Neural cell (in vitro differentiated cells): ENCODE results near the gene HS6ST3. TPM values are rescaled to one million over a fixed set of nuclear protein-coding genes. Genes with fewer than 3 reads are reported as not detected.

Experiments used
- H2AFZ ChIP-seq: fragments of 200-600, 300-800 bp; sonication (generic), shearing (Covaris generic); 2 replicates; pipeline ENCODE4 v1.6.0; 2014; ENCODE audit warnings: low read depth, mild to moderate bottlenecking, antibody characterized with exemption, low read length, moderate library complexity
- H3F3A ChIP-seq: fragments of 200-600 bp; shearing (Covaris generic); 2 replicates; pipeline ENCODE4 v1.6.1; 2016; ENCODE audit warnings: mild to moderate bottlenecking, moderate library complexity, mixed read lengths, antibody characterized with exemption, low read length; ENCODE audit not compliant: insufficient read depth, poor library complexity, severe bottlenecking
- H3K27ac ChIP-seq: fragments of 200-600, 300-800 bp; sonication (generic), shearing (Covaris generic); 2 replicates; pipeline ENCODE4 v1.5.1; 2014; ENCODE audit warnings: mild to moderate bottlenecking, low read length, moderate library complexity
- H3K27me3 ChIP-seq: fragments of 300-800, 200-600 bp; sonication (generic), shearing (Covaris generic); 2 replicates; pipeline ENCODE4 v1.6.0; 2014; ENCODE audit warnings: mild to moderate bottlenecking, low read depth, low read length, moderate library complexity; ENCODE audit not compliant: insufficient read depth
- H3K36me3 ChIP-seq: fragments of 300-800, 200-600 bp; sonication (generic), shearing (Covaris generic); 2 replicates; pipeline ENCODE4 v1.5.1; 2014; ENCODE audit warnings: mild to moderate bottlenecking, antibody characterized with exemption, low read length, moderate library complexity; ENCODE audit not compliant: insufficient read depth
- H3K4me2 ChIP-seq: fragments of 300-800, 200-600 bp; sonication (generic), shearing (Covaris generic); 2 replicates; pipeline ENCODE4 v1.6.0; 2014; ENCODE audit warnings: mild to moderate bottlenecking, low read length
- H3K4me3 ChIP-seq: fragments of 300-800, 200-600 bp; sonication (generic), shearing (Covaris generic); 2 replicates; pipeline ENCODE4 v1.5.1; 2014; ENCODE audit warnings: mild to moderate bottlenecking, low read length, moderate library complexity
- H3K79me2 ChIP-seq: fragments of 200-600 bp; shearing (Covaris generic); replicated peaks from 2 replicates; pipeline ENCODE4 v1.6.0; 2014; ENCODE audit warnings: mild to moderate bottlenecking, low read length, moderate library complexity; ENCODE audit not compliant: insufficient read depth
- H3K9ac ChIP-seq: fragments of 300-800, 200-600 bp; sonication (generic), shearing (Covaris generic); 2 replicates; pipeline ENCODE4 v1.6.1; 2016; ENCODE audit warnings: mild to moderate bottlenecking, low read length, mixed read lengths
- H3K9me2 ChIP-seq: fragments of 200-600 bp; shearing (Covaris generic); 2 replicates; pipeline ENCODE4 v1.6.1; 2016; ENCODE audit warnings: mild to moderate bottlenecking, low read length, mixed read lengths; ENCODE audit not compliant: insufficient read depth
- H3K9me3 ChIP-seq: fragments of 200-600, 300-800 bp; sonication (generic), shearing (Covaris generic); 2 replicates; pipeline ENCODE4 v1.6.1; 2016; ENCODE audit warnings: mild to moderate bottlenecking, mixed run types, low read length, moderate library complexity, mixed read lengths
- H4K20me1 ChIP-seq: fragments of 200-600 bp; shearing (Covaris generic); 2 replicates; pipeline ENCODE4 v1.6.1; 2016; ENCODE audit warnings: mild to moderate bottlenecking, mixed run types; ENCODE audit not compliant: insufficient read depth
- CTCF ChIP-seq: fragments of 450-650 bp; IDR thresholded peaks from 2 replicates; pipeline ENCODE4 v1.5.1; 2014; ENCODE audit warnings: antibody characterized with exemption, mild to moderate bottlenecking, moderate library complexity; ENCODE audit not compliant: poor library complexity, severe bottlenecking
- EP300 ChIP-seq: fragments of 450-650 bp; conservative IDR thresholded peaks from 2 replicates; pipeline ENCODE4 v1.6.1; 2014; ENCODE audit warnings: antibody characterized with exemption, mild to moderate bottlenecking, moderate library complexity; ENCODE audit not compliant: poor library complexity, severe bottlenecking
- EZH2 ChIP-seq: fragments of 200-600, 300-800 bp; shearing (Covaris generic), sonication (generic); IDR thresholded peaks from 2 replicates; pipeline ENCODE4 v1.6.1; 2014; ENCODE audit warnings: antibody characterized with exemption, low read length, borderline replicate concordance, mild to moderate bottlenecking; ENCODE audit not compliant: insufficient read depth, poor library complexity, severe bottlenecking
- MXI1 ChIP-seq: fragments of 450-650 bp; conservative IDR thresholded peaks from 2 replicates; pipeline ENCODE4 v1.6.1; 2014; ENCODE audit warnings: antibody characterized with exemption, mild to moderate bottlenecking; ENCODE audit not compliant: poor library complexity, severe bottlenecking
- POLR2AphosphoS5 ChIP-seq: IDR thresholded peaks from 2 replicates; pipeline ENCODE4 v1.6.1; 2012
- RAD21 ChIP-seq: fragments of 450-650 bp; conservative IDR thresholded peaks from 2 replicates; pipeline ENCODE4 v1.6.1; 2014; ENCODE audit warnings: antibody characterized with exemption, mild to moderate bottlenecking, moderate library complexity
- REST ChIP-seq: IDR thresholded peaks from 2 replicates; pipeline ENCODE4 v1.6.1; 2012; ENCODE audit warnings: borderline replicate concordance
- SMC3 ChIP-seq: fragments of 450-650 bp; conservative IDR thresholded peaks from 2 replicates; pipeline ENCODE4 v1.6.1; 2014; ENCODE audit warnings: antibody characterized with exemption, mild to moderate bottlenecking, moderate library complexity; ENCODE audit not compliant: poor library complexity
- TAF1 ChIP-seq: IDR thresholded peaks from 2 replicates; pipeline ENCODE4 v1.6.1; 2012; ENCODE audit warnings: low read depth
- polyA plus RNA-seq: library from polyadenylated mRNA; depleted of rRNA; stranded (reverse); fragments of >200 nt; gene quantifications from 2 replicates; pipeline ENCODE4 v1.2.3, GENCODE V29; 2014

Gene HS6ST3
- polyA plus RNA-seq, 1 donor from 2014 or later, result 10.9 TPM

- Histone ChIP-seq H2AFZ (no peak overlapping the region), H3K27ac (no peak overlapping the region), H3F3A (no peaks in the 10 kb centered on the region), H3K9ac (no peak overlapping the region), H3K36me3 (no peaks in the 10 kb centered on the region), H3K4me3 (no peak overlapping the region), H3K4me2 (no peak overlapping the region), H3K79me2 (no peaks in the 10 kb centered on the region), H4K20me1 (no peaks in the 10 kb centered on the region), H3K9me2 (no peaks in the 10 kb centered on the region), H3K27me3 (no peaks in the 10 kb centered on the region), H3K9me3 (no peaks in the 10 kb centered on the region)
- TF ChIP-seq SMC3, result no peak
- TF ChIP-seq POLR2AphosphoS5, result no peak
- TF ChIP-seq RAD21, result no peak
- TF ChIP-seq EZH2, result no peak
- TF ChIP-seq TAF1, result no peak
- no peak for TF ChIP-seq MXI1
- no peak for TF ChIP-seq EP300
- no peak for TF ChIP-seq REST
- TF ChIP-seq CTCF, result no peak
These were observed 139.4 kb downstream of the HS6ST3 start for GRCh38 chr13:96229356-96229755.

GRCh38 chr13:96238241-96238640, 148.3 kb downstream of the HS6ST3 start:
- H3F3A ChIP-seq, result no peaks in the 10 kb centered on the region
- no peaks in the 10 kb centered on the region for H4K20me1 ChIP-seq
- no peaks in the 10 kb centered on the region for H3K79me2 ChIP-seq
- no peak overlapping the region for H3K4me3 ChIP-seq
- H2AFZ ChIP-seq, result no peak overlapping the region
- no peaks in the 10 kb centered on the region for H3K36me3 ChIP-seq
- H3K4me2 ChIP-seq, result no peak overlapping the region
- no peaks in the 10 kb centered on the region for H3K27me3 ChIP-seq
- H3K9me2 ChIP-seq, result no peaks in the 10 kb centered on the region
- H3K9me3 ChIP-seq, result no peaks in the 10 kb centered on the region
- H3K27ac ChIP-seq, result no peak overlapping the region
- TF ChIP-seq SMC3 (no peak), CTCF (no peak), EZH2 (no peak), EP300 (no peak), POLR2AphosphoS5 (no peak), RAD21 (no peak), MXI1 (no peak), REST (no peak), TAF1 (no peak)
- no peak overlapping the region for H3K9ac ChIP-seq
